ENCODE data around the gene TFRC.
"Not testable (repeated sequence)": the region's sequence is repeated elsewhere in the genome, so short reads cannot be mapped to it uniquely, and the experiment has no call there.

The TFRC gene

GRCh38 chr3:196002721-196003120 is 79.2 kb downstream of the TFRC start:
- not testable (repeated sequence) for DNase-seq

GRCh38 chr3:196001240-196001639 is 80.7 kb downstream of the TFRC start:
- not testable (repeated sequence) for DNase-seq

- not testable (repeated sequence) for DNase-seq
These were observed 81.4 kb downstream of the TFRC start for GRCh38 chr3:196000360-196000950.

GRCh38 chr3:195999896-196000295 is 82.0 kb downstream of the TFRC start:
- DNase-seq, result no peak

All from CD4-positive, alpha-beta T cell treated with Interleukin-17A for 1 hour (primary cell).